Astrocyte (in vitro differentiated cells and primary cell): Measurements from ENCODE around the gene INVS. TPM values are rescaled to one million over a fixed set of nuclear protein-coding genes. Genes with fewer than 3 reads are reported as not detected.

ENCODE experiments used
- DNase-seq: peaks from one replicate; pipeline ENCODE4 v3.0.0-alpha.2; 2010; ENCODE audit warnings: low read depth
- FAIRE-seq: peaks from 2 replicates; lab custom pipeline; 2011; peaks lifted over from hg19 to GRCh38; lab: Jason Lieb, UNC
- H2AFZ ChIP-seq: 2 replicates; pipeline ENCODE4 v1.6.0; 2012; ENCODE audit warnings: low read depth, low read length, inconsistent platforms
- H3K27ac ChIP-seq: 2 replicates; pipeline ENCODE4 v1.5.1; 2011; ENCODE audit warnings: low read depth, low read length, inconsistent platforms
- H3K27me3 ChIP-seq: 2 replicates; pipeline ENCODE4 v1.6.0; 2011; ENCODE audit warnings: low read length, inconsistent platforms; ENCODE audit not compliant: insufficient read depth
- H3K36me3 ChIP-seq: 2 replicates; pipeline ENCODE4 v1.5.1; 2011; ENCODE audit warnings: low read length, inconsistent platforms; ENCODE audit not compliant: insufficient read depth
- H3K4me1 ChIP-seq: 2 replicates; pipeline ENCODE4 v1.5.1; 2011; ENCODE audit warnings: low read length, inconsistent platforms; ENCODE audit not compliant: insufficient read depth
- H3K4me2 ChIP-seq: 2 replicates; pipeline ENCODE4 v1.6.0; 2012; ENCODE audit warnings: low read length, inconsistent platforms
- H3K4me3 ChIP-seq: 2 replicates; pipeline ENCODE4 v1.5.1; 2011; ENCODE audit warnings: low read depth, mild to moderate bottlenecking, low read length, inconsistent platforms; ENCODE audit not compliant: insufficient read depth
- H3K79me2 ChIP-seq: 2 replicates; pipeline ENCODE4 v1.6.0; 2012; ENCODE audit warnings: mild to moderate bottlenecking, low read length, inconsistent platforms; ENCODE audit not compliant: insufficient read depth
- H3K9ac ChIP-seq: 2 replicates; pipeline ENCODE4 v1.6.0; 2012; ENCODE audit warnings: mild to moderate bottlenecking, low read length, inconsistent platforms
- H3K9me3 ChIP-seq: 2 replicates; pipeline ENCODE4 v1.5.1; 2012; ENCODE audit warnings: low read depth, mild to moderate bottlenecking, low read length, inconsistent platforms; ENCODE audit not compliant: insufficient read depth
- H4K20me1 ChIP-seq: 2 replicates; pipeline ENCODE4 v1.6.0; 2012; ENCODE audit warnings: low read length, inconsistent platforms; ENCODE audit not compliant: insufficient read depth
- H3K27ac Mint-ChIP-seq: one replicate; pipeline ENCODE4 v1.8.0; 2021; ENCODE audit warnings: mild to moderate bottlenecking, mixed read lengths; ENCODE audit not compliant: unreplicated experiment
- H3K27me3 Mint-ChIP-seq: one replicate; pipeline ENCODE4 v1.8.0; 2021; ENCODE audit warnings: low read depth, mixed read lengths; ENCODE audit not compliant: unreplicated experiment
- H3K36me3 Mint-ChIP-seq: one replicate; pipeline ENCODE4 v1.8.0; 2021; ENCODE audit warnings: low read depth, mixed read lengths; ENCODE audit not compliant: unreplicated experiment
- H3K4me1 Mint-ChIP-seq: one replicate; pipeline ENCODE4 v1.8.0; 2021; ENCODE audit warnings: low read depth, mixed read lengths; ENCODE audit not compliant: unreplicated experiment
- H3K4me3 Mint-ChIP-seq: one replicate; pipeline ENCODE4 v1.8.0; 2021; ENCODE audit warnings: mild to moderate bottlenecking, moderate library complexity, mixed read lengths; ENCODE audit not compliant: unreplicated experiment
- H3K9me3 Mint-ChIP-seq: one replicate; pipeline ENCODE4 v1.8.0; 2021; ENCODE audit warnings: mild to moderate bottlenecking, mixed read lengths; ENCODE audit not compliant: unreplicated experiment
- CTCF ChIP-seq: IDR thresholded peaks from 2 replicates; pipeline ENCODE4 v1.5.1; 2011; ENCODE audit warnings: low read depth, mild to moderate bottlenecking, inconsistent platforms, low read length, moderate library complexity; ENCODE audit not compliant: insufficient read depth
- EZH2 ChIP-seq: IDR thresholded peaks from 2 replicates; pipeline ENCODE4 v1.6.1; 2012; ENCODE audit warnings: mild to moderate bottlenecking, low read length, inconsistent platforms; ENCODE audit not compliant: insufficient read depth
- total RNA-seq: library from RNA; stranded (reverse); gene quantifications from 2 replicates; pipeline ENCODE4 v1.2.1, GENCODE V29; 2021

Gene INVS
- total RNA-seq, 1 donor from 2014 or later = 17.5 TPM

- H3K27me3 ChIP-seq = no peaks in the 10 kb centered on the region
- Mint-ChIP-seq H3K36me3 (peaks cover 4% of the 10 kb centered on the region), H3K27ac (no peak overlapping the region), H3K4me1 (peaks cover 3% of the 10 kb centered on the region), H3K4me3 (no peak overlapping the region), H3K9me3 (no peaks in the 10 kb centered on the region), H3K27me3 (no peaks in the 10 kb centered on the region)
- no peak overlapping the region for H2AFZ ChIP-seq
- H3K4me3 ChIP-seq = no peak overlapping the region
- FAIRE-seq = no peak
- no peak overlapping the region for H3K27ac ChIP-seq
- no peak overlapping the region for H3K9ac ChIP-seq
- no peak for DNase-seq
- no peaks in the 10 kb centered on the region for H3K9me3 ChIP-seq
- H3K79me2 ChIP-seq = no peaks in the 10 kb centered on the region
- H3K4me1 ChIP-seq = peaks cover 5% of the 10 kb centered on the region
- TF ChIP-seq CTCF (no peak), EZH2 (no peak)
- H4K20me1 ChIP-seq = no peaks in the 10 kb centered on the region
- H3K36me3 ChIP-seq = peaks cover 15% of the 10 kb centered on the region
- no peak overlapping the region for H3K4me2 ChIP-seq
Measured at GRCh38 chr9:100105861-100106260, 6.8 kb downstream of the INVS start.

DNA sequence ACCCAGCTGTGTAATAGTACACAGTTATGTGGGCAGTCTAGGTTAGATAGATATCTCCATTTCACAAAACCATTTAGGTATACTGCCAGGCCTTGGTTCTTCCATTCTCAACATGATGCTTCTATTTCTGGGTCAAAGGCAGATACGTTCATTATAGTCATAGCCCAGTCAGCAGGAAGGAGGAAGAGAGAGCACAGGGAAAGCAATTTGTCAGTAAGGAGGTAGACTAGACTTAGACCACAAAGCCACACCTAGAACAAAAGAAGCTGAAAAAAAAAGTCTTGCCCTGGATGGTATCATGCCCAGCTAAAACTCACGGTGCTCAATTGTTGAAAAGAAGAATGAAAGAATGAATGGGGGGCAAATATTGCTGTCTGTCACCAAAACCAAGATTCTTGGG is 7.6 kb downstream of the INVS start:
- Histone ChIP-seq H3K4me2 (no peak overlapping the region), H3K9ac (no peak overlapping the region), H3K9me3 (no peaks in the 10 kb centered on the region), H3K27me3 (no peaks in the 10 kb centered on the region), H4K20me1 (peaks cover 2% of the 10 kb centered on the region), H3K36me3 (peaks cover 15% of the 10 kb centered on the region), H3K27ac (no peak overlapping the region), H3K4me1 (peaks cover 12% of the 10 kb centered on the region), H3K4me3 (no peak overlapping the region), H2AFZ (no peak overlapping the region), H3K79me2 (no peaks in the 10 kb centered on the region)
- Mint-ChIP-seq H3K27me3 (no peaks in the 10 kb centered on the region), H3K36me3 (peaks cover 4% of the 10 kb centered on the region), H3K4me1 (peaks cover 3% of the 10 kb centered on the region), H3K27ac (no peak overlapping the region), H3K4me3 (no peak overlapping the region), H3K9me3 (no peaks in the 10 kb centered on the region)
- no peak for DNase-seq
- TF ChIP-seq CTCF (no peak), EZH2 (no peak)
- FAIRE-seq = no peak

DNA sequence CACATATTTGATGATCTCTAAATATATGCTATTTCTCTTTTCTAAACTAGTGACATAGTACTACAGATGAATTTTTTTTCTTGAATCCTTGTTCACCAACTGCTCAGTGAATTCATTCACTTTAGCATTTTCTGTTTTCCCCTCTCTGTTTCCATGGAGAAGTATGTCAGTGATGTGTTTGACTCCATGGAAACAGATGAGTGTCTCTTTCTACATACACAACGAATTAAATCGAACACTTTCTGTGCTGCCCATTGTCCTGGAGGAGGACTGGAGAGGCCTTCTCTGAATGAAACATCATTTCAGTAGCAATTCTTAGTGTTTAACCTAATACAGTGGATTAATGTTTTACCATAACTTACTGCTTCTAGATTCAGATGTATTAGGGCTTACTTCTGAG is 9.5 kb downstream of the INVS start:
- H3K9me3 Mint-ChIP-seq = no peaks in the 10 kb centered on the region
- peaks cover 6% of the 10 kb centered on the region for H3K36me3 Mint-ChIP-seq
- H2AFZ ChIP-seq = no peak overlapping the region
- H3K4me2 ChIP-seq = no peak overlapping the region
- H3K9me3 ChIP-seq = no peaks in the 10 kb centered on the region
- H3K4me1 Mint-ChIP-seq = peaks cover 3% of the 10 kb centered on the region
- no peak for TF ChIP-seq EZH2
- TF ChIP-seq CTCF = no peak
- H3K4me3 Mint-ChIP-seq = no peak overlapping the region
- no peaks in the 10 kb centered on the region for H3K79me2 ChIP-seq
- no peak overlapping the region for H3K27ac Mint-ChIP-seq
- no peaks in the 10 kb centered on the region for H3K27me3 Mint-ChIP-seq
- H3K4me1 ChIP-seq = peaks cover 14% of the 10 kb centered on the region
- no peak overlapping the region for H3K9ac ChIP-seq
- H3K4me3 ChIP-seq = no peak overlapping the region
- DNase-seq = no peak
- H3K36me3 ChIP-seq = peaks cover 15% of the 10 kb centered on the region
- no peak overlapping the region for H3K27ac ChIP-seq
- H3K27me3 ChIP-seq = no peaks in the 10 kb centered on the region
- H4K20me1 ChIP-seq = peaks cover 8% of the 10 kb centered on the region
- FAIRE-seq = no peak
